HG03135 (cell line): ENCODE data around the gene NELFB.

Source experiments
- ATAC-seq: cut with Tn5 transposase; IDR thresholded peaks from one replicate; pipeline ENCODE4 v1.9.1; 2021; ENCODE audit warnings: mild to moderate bottlenecking, moderate library complexity; ENCODE audit not compliant: unreplicated experiment

NELFB gene

GRCh38 chr9:137254624-137255447 lies at the start of gene NELFB:
Gene NELFB, plus strand, starts transcription at chr9:137255327.
- peak; percentile 72 for ATAC-seq

- no peak for ATAC-seq
Measured at GRCh38 chr9:137206602-137207001, 48.5 kb upstream of the NELFB start.

DNA sequence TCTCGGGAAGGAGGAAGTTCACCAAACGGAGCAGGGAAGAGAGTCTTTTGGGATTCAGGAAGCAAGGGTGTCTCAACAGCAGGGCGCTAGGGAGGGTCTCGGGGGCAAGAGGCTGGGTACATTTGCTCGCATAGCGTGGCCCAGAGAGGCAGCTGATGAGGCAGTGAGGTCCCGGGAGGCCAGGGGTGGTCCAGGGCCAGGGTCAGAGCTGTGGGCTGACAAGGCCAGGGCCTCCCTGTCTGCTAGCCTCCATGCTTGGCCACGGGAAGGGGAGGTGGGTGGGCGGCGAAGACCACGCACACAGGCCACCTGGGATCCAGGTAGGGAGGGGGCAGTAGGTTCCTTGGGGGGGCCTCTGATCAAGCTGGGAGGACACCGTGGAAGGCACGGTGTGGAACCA lies 43.6 kb upstream of the NELFB start:
- no peak for ATAC-seq

GRCh38 chr9:137212520-137212919 lies 42.6 kb upstream of the NELFB start:
- no peak for ATAC-seq

DNA sequence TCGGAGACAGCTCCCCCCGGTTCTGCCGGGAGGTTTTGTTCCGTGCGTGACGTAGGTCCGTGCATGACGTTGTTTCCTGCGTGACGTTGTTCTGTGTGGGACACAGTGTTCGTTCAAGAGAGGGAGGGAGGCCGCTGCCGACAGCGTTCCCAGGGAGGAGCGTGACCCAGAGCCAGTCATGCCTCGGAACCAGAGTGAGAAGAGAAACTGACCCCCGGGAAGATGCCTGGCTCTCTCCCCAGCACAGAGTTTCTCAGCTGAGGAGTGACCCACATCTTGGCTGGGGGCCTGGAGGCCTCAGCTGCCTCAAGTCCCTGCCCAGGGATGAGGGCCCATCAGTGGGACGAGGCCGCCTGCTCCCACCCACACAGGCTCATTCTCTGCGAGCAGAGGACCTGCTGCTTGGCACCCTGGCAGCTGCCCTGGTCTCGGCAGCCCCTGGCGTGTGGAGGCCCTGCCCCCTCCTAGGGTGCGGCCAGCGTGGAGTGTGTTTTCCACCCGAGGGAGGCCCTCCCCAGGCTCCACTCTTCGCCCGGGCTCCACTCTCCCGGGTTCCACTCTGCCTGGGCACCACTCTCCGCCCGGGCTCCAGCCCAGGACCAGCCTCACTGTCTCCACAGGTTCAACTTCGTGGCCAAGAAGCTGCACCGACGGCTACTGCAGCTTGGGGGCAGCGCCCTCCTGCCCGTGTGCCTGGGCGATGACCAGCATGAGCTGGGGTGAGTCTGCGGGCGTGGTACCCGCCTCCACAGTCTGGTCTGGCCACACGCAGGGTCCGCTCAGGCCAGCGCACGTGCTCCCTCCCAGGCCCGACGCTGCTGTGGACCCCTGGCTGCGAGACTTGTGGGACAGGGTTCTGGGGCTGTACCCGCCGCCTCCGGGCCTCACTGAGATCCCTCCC lies 41.7 kb upstream of the NELFB start:
- no peak for ATAC-seq

DNA sequence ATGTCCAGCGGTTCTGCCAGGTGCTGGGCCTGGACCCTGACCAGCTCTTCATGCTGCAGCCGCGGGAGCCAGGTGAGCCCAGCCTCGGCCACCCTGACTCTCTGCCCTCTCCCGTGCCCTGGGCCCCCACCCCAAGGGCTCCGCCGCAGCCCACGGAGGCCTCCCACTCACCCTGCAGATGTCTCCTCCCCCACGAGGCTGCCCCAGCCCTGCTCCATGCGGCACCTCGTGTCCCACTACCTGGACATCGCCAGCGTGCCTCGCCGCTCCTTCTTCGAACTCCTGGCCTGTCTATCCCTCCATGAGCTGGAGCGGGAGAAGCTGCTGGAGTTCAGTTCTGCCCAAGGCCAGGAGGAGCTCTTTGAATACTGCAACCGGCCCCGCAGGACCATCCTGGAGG lies 40.5 kb upstream of the NELFB start:
- no peak for ATAC-seq

DNA sequence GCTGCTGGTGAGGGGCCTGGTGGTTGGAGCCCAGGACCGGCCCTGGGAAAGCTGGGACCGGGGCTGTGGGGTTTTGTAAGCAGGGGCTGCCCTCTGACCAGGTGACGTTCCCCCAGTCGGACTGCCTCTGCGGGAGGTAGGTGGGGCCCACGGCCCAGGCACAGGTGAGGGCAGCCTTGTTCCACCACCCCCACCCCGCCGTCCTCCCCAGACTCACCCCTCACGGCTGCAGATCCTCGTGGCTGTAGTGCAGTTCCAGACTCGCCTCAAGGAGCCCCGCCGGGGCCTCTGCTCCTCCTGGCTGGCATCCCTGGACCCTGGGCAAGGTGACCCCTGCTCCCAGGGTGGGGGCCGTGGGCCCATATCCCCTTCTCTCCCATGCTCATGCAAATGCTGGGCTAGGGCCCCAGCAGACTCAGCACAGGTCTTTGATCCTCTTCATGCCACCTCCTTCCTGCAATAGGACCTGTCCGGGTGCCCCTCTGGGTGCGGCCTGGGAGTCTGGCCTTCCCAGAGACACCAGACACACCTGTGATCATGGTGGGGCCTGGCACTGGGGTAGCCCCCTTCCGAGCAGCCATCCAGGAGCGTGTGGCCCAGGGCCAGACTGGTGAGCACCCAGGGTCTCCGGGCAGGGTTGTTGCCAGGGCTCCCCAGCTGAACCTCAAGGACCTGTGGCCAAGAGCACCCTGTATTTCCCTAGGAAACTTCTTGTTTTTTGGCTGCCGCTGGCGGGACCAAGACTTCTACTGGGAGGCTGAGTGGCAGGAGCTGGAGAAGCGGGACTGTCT lies 39.7 kb upstream of the NELFB start:
- no peak for ATAC-seq

- no peak for ATAC-seq
Measured at GRCh38 chr9:137216188-137216965, 38.8 kb upstream of the NELFB start.

- ATAC-seq: no peak
Measured at GRCh38 chr9:137217276-137218211, 37.6 kb upstream of the NELFB start.

GRCh38 chr9:137218212-137218753 lies 36.8 kb upstream of the NELFB start:
- ATAC-seq: no peak

GRCh38 chr9:137218754-137219271 lies 36.3 kb upstream of the NELFB start:
- ATAC-seq: no peak

- ATAC-seq: no peak
Measured at GRCh38 chr9:137219757-137220316, 35.3 kb upstream of the NELFB start.

DNA sequence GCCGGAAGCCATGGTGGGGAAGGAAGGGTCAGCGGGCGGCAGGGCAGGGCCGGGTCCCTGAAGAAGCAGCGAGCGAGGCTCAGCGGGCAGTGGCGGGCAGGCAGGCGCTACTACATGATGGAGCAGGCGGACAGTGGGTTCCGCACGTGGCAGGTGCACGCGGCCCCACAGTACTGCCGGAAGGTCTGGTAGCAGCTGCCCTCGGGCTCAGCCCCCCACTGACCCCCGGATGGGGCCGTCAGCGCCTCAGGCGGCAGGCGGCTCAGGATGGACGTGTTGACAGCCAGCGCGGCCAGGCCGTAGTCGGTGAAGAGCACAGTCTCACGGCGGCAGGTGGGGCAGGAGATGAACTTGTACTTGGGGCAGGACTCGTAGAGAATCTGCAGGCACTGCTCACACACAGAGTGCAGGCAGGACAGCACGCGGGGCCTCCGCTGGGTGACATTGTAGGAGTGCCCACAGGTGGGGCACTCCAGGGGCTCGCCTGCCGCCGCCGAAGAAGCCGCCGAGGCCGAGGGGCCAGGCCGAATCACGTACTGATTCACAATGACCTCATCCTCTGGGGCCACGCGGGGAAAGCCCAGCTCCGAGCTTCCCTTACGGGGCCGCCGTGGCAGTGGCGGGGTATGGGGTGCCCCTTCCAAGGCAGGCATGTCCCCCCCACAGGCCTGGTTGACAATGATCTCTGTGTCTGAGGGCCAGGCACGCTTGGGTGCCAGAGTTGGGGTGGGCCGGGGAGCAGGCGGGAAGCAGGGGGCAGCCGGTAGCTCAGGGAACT lies 34.6 kb upstream of the NELFB start:
- ATAC-seq: no peak

DNA sequence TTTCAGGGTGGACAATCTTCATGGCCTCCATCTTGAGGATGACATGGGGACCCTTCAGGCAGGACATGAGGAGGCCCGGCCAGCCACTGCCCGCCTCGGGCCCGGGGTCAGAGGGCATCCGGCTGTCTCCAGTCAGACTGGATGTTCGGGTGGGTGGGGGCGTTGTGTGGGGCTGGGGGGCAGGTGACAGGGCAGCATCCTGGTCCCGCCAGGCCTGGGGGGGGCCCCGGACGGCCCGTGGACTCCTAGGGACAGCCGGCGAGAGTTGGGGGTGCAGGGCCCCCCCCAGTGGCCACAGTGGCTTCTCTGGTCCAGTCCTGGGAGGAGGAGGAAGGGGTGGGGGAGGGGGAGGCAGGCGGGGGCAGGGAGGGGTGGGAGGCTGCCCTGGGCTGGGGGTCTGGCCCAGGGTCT lies 34.0 kb upstream of the NELFB start:
- ATAC-seq: no peak

- ATAC-seq: no peak
Measured at GRCh38 chr9:137221506-137222111, 33.5 kb upstream of the NELFB start.

GRCh38 chr9:137222190-137223077 lies 32.7 kb upstream of the NELFB start, which contains the start of gene RNF208:
Gene RNF208, minus strand, starts transcription at chr9:137222240. Its CDS starts 1,028 bp downstream, at chr9:137221212.
- ATAC-seq: peak; percentile 5
